BJ (cell line): Measurements from ENCODE around the gene USH2A. TPM values are rescaled to one million over a fixed set of nuclear protein-coding genes. Genes with fewer than 3 reads are reported as not detected.

Source experiments
- CTCF ChIA-PET: fragments of 350-600 bp; formaldehyde crosslinking; extraction: SDS; loops from one replicate; lab custom pipeline; 2021; ENCODE audit warnings: antibody characterized with exemption, inconsistent platforms; lab: Yijun Ruan, JAX
- POLR2A ChIA-PET: fragments of 300-600 bp; sonication (Branson Sonifier 250); formaldehyde crosslinking; extraction: SDS; loops from one replicate; lab custom pipeline; 2021; ENCODE audit warnings: antibody characterized with exemption; lab: Charles Lee
- DNase-seq: peaks from one replicate; pipeline ENCODE4 v3.0.0-alpha.2; 2011; ENCODE audit warnings: low read depth
- H3K27me3 ChIP-seq: 2 replicates; pipeline ENCODE4 v1.6.0; 2011; ENCODE audit warnings: low read length; ENCODE audit not compliant: control insufficient read depth, insufficient read depth
- H3K36me3 ChIP-seq: 2 replicates; pipeline ENCODE4 v1.5.1; 2011; ENCODE audit warnings: low read length; ENCODE audit not compliant: control insufficient read depth, insufficient read depth
- H3K4me3 ChIP-seq: 2 replicates; pipeline ENCODE4 v1.5.1; 2011; ENCODE audit warnings: low read depth, mild to moderate bottlenecking, control low read depth, low read length
- CTCF ChIP-seq: IDR thresholded peaks from 2 replicates; pipeline ENCODE4 v1.5.1; 2011; ENCODE audit warnings: low read depth, mild to moderate bottlenecking, control low read depth, inconsistent platforms, low read length, moderate library complexity; ENCODE audit not compliant: insufficient read depth
- polyA plus RNA-seq: library from polyadenylated mRNA; depleted of rRNA; stranded (reverse); fragments of >200 nt; gene quantifications from 2 replicates; pipeline ENCODE4 v1.2.3, GENCODE V29; 2011

The USH2A gene
- polyA plus RNA-seq, 1 experiment: under 0.01 TPM

DNA sequence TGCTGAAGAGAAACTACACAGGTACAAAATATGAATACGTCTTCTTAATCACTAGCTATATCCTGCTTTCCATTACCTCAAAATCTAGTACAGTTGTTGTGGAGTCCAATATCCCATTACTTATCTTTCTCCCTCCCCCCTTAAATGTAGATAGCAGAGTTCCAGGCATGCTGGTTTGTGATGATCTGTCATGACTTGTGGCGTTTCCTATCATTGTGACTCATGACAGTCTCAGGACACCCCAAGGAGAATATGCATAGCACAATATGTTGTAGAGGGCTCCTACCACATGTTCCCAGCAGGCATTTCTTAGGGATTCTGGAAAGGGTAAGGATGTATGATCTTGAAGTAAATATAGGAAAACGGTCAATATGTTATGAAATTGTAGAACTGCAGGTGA is 206.9 kb downstream of the USH2A start:
- ChIA-PET CTCF (interaction anchor here (0.6 kb wide), 1 partner anchor 33 kb away, joined by 4 read pairs; no protein-coding TSS in a partner anchor), POLR2A (no interaction called here)
- Histone ChIP-seq H3K36me3 (no peaks in the 10 kb centered on the region), H3K4me3 (no peak overlapping the region), H3K27me3 (no peaks in the 10 kb centered on the region)
- no peak for DNase-seq
- TF ChIP-seq CTCF: no peak

GRCh38 chr1:216215169-216215568 is 208.1 kb downstream of the USH2A start:
- H3K4me3 ChIP-seq: no peak overlapping the region
- CTCF ChIA-PET: no interaction called here
- no peaks in the 10 kb centered on the region for H3K36me3 ChIP-seq
- POLR2A ChIA-PET: no interaction called here
- H3K27me3 ChIP-seq: no peaks in the 10 kb centered on the region
- no peak for TF ChIP-seq CTCF
- DNase-seq: no peak

GRCh38 chr1:216212826-216213225 is 210.4 kb downstream of the USH2A start:
- CTCF ChIA-PET: interaction anchor here (1.6 kb wide), 1 partner anchor 8 kb away, joined by 5 read pairs; no protein-coding TSS in a partner anchor
- Histone ChIP-seq H3K36me3 (no peaks in the 10 kb centered on the region), H3K4me3 (no peak overlapping the region), H3K27me3 (no peaks in the 10 kb centered on the region)
- no peak for TF ChIP-seq CTCF
- no peak for DNase-seq
- POLR2A ChIA-PET: no interaction called here

DNA sequence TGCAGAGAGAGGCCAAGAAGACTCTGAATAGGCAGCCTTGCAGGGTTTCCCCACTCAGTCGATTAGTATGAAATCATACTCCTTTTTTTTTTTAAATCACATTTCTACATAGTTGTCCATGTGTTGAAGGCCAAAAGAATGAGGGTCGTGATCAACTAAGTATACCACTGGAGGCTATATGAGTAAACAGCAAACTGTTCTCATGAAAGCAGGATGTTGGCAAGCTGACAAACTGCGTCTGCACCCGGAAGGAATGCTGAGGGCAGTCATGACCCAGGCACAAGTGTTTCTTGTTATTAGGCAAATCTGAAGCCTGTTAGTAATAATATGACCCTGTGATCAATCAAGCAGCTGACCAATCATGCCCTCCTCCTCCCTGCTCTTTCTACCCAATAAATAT is 213.2 kb downstream of the USH2A start:
- ChIA-PET POLR2A (no interaction called here), CTCF (interaction anchor here (3.5 kb wide), 1 partner anchor 10 kb away, joined by 15 read pairs; no protein-coding TSS in a partner anchor)
- H3K36me3 ChIP-seq: no peaks in the 10 kb centered on the region
- peak; percentile 21 for DNase-seq
- H3K27me3 ChIP-seq: no peaks in the 10 kb centered on the region
- no peak for TF ChIP-seq CTCF
- H3K4me3 ChIP-seq: no peak overlapping the region

DNA sequence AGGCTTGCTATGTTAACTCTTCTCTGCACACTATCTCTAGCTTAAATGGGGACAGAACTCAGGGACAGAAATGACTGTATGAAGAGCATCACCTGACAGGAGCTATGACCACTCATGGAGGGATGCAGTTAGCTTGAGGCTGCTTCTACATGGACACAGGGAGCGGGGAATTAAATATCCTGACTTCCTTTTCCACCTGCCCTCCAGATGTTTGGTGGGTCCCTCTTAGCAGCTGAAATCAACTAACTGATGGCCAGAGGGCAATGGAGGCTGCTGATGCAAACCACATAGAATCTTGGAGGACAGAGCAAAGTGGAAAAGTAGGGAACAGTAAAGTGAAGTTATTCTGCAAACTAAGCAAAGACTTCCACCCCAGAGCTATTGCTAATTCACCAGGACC is 214.1 kb downstream of the USH2A start:
- DNase-seq: no peak
- ChIA-PET CTCF (interaction anchor here (1.9 to 3.5 kb wide), 2 partner anchors 11 kb away, joined by 4 to 15 read pairs; no protein-coding TSS in a partner anchor), POLR2A (no interaction called here)
- Histone ChIP-seq H3K27me3 (no peaks in the 10 kb centered on the region), H3K36me3 (no peaks in the 10 kb centered on the region), H3K4me3 (no peak overlapping the region)
- no peak for TF ChIP-seq CTCF
